SH-SY5Y (cell line): ENCODE data around the gene MAPK12.

Source experiments
- GATA2 ChIP-seq: IDR thresholded peaks from 2 replicates; pipeline ENCODE4 v1.6.1; 2011; ENCODE audit warnings: mild to moderate bottlenecking, low read depth, low read length
- GATA3 ChIP-seq: IDR thresholded peaks from 2 replicates; pipeline ENCODE4 v1.6.1; 2011; ENCODE audit warnings: low read depth, mild to moderate bottlenecking, low read length, moderate library complexity

DNA sequence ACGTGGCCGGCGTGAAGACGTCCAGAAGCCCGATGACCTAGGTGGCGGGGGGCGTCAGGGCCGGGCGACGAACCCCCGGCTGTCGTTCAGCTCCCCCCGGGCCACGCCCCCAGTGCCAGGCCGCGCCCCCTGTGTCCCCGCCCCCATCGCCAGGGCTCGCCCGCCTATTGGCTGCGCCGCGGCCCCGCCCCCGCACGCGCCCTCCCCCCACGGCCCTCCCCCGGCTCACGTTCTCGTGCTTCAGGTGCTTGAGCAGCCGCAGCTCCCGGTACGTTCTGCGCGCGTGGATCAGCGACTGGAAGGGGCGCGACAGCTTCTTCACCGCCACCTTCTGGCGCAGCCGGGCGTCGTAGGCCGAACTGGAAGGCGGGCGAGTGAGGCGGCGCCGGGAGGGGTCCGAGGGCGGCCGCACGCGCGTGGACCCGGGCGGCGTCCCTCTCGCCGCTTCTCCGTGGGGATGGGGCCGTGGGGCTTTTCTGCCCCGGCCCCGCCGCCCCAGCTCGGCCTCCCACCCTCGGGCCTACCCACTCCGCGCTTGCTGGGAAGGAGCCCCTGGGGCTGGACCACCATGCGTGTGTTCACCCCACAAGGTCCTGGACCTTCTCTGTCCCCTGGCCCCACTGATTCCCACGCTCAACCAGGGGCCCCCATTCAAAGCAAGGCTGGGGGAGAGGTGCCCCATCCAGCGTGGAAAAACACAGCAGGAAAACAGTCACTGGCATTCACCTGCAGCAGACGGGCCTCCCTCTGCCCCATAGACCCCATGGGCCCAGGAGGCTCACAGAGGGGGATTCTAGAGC, 6.3 kb upstream of the MAPK12 start:
- TF ChIP-seq GATA2 (no peak), GATA3 (no peak)
